ENCODE results near the gene RPIA.
"Not testable (repeated sequence)": the region's sequence is repeated elsewhere in the genome, so short reads cannot be mapped to it uniquely, and the experiment has no call there.

RPIA gene

DNA sequence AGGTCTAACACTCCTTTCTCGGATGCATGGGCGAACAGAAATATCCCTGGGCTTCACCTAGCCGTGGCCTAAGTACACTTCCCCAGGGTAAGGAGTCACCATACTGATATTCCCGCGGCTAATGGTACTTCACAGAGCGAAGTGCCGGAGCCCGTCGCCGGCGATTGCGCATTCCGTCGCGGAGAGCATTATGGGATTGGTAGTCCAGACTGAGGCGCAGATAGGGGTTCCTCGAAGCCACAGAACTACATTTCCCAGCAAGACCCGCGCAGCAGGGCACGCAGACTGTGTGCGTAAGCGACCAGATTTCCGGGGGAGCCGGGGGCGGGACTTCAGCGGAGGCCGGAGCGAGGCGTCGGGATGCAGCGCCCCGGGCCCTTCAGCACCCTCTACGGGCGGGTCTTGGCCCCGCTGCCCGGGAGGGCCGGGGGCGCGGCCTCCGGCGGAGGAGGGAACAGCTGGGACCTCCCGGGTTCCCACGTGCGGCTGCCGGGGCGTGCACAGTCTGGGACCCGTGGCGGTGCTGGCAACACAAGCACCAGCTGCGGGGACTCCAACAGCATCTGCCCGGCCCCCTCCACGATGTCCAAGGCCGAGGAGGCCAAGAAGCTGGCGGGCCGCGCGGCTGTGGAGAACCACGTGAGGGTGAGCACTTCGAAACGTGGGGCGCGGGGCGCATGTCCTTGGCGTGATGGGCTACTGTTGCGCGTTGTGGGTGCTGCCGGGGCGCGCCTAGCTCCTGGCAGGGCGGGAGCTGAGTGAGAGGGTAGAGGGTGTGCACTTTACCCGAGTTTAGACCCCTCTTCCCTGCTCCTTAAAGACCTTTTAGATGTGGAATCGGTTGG, at the start of gene RPIA:
RPIA (plus strand) TSS at position 335 of the 845 bp plus-strand sequence; CDS start at position 361, 26 bp downstream.
- peak; percentile 98 for DNase-seq

DNA sequence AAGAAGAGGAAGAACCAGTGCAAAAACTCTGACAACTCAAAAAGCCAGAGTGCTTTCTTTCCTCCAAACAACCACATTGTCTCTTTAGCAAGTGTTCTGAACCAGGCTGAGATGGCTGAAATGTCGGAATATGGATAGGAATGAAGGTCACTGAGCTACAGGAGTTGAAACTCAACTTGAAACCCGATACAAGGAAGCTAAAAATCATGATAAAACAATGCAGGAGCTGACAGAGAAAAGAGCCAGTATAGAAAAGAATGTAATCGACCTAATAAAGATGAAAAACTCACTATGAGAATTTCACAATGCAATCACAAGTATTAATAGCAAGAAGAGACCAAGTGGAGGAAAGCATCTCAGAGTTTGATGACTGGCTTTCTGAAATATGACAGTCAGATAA, 49.2 kb upstream of the RPIA start:
- no peak for DNase-seq

DNA sequence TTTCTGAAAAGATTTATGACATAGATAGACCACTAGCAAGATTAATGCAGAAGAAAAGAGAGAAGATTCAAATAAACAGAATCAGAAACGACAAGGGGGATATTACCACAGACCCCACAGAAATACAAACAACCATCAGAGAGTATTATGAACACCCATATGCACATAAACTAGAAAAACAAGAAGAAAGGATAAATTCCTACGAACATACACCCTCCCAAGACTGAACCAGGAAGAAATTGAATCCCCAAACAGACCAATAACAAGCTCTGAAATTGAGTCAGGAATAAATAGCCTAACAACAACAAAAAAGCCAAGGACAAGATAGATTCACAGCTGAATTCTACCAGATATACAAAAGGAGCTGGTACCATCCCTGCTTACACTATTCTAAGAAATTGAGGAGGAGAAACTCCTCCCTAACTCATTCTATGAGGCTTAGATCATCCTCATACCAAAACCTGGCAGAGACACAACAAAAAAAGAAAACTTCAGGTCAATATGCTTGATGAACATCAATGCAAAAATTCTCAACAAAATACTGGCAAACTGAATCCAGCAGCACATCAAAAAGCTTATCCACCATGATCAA, 46.1 kb upstream of the RPIA start:
- DNase-seq = not testable (repeated sequence)

DNA sequence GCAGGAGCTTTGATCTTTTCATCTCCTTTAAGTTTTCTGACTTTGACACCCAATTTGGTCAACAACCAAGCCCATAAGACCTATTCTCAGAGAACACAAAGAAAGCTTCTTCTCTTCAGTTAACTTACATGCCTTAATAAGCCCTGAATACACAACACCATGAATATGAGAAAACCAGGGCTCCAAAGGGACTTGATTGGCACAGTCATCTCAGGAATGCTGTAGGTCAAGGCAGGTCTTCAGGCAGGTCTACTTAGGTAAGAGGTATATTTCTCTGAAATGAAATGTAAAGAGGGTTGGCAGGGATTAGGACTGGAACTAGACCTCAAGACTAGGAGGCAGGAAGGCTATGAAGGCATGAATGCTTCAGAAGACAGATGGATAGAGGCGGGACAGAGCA, 39.8 kb upstream of the RPIA start:
- DNase-seq = no peak

DNA sequence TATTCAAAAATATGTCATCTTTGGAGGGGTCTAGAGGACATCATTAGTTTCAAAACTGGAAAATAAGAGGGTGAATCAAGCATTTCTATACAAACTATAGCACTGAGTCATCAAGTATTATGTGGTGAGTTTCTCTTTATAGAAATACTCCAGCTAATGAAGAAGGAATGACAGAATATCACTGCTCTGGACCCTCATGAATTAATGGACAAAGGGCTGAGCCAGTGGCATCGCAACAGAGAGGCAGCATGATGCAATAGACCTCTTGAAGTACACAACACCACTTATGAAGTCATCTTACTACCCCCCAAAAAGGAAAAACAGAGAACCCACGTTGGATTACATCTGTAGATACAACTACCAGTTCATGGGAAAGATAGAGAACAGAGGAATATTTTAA, 36.8 kb upstream of the RPIA start:
- no peak for DNase-seq

DNA sequence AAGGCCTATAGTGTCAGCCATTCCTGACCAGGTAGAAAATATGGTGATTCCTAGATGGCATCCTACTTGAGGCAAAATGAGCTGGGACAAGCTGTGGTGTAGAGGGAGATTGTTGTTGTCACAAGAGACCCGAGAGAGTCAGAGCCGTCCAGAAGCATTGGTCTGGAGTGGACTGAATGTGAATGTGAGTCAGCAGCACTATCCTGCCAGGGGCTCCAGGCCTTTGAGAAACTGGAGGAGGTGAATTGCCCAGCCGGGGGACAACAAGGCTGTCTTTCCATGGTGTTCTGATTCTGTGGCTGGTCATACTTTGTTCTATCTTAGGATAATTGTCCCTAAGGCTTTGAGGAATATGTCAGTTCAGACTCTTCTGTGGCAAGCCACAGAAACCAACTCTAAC, 34.8 kb upstream of the RPIA start:
- no peak for DNase-seq

DNA sequence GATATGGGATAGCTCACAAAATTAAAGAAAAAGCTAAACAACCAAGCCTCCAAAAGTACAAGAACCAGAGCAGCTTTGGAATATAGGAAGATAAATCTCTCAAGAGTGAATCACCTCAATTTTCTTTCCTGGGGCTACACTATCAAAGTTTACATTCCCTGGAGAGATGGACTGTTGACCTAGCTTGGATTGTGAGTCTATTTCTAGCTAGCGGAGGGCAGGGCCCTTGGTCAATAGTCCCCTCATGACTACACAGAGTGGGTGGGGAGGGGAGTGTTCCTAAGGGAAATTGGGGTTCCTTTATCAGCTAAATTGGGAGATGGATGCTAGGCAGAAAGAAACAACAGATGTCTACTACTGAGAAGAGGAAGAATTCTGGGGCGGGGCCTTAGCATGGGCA, 34.3 kb upstream of the RPIA start:
- no peak for DNase-seq

DNA sequence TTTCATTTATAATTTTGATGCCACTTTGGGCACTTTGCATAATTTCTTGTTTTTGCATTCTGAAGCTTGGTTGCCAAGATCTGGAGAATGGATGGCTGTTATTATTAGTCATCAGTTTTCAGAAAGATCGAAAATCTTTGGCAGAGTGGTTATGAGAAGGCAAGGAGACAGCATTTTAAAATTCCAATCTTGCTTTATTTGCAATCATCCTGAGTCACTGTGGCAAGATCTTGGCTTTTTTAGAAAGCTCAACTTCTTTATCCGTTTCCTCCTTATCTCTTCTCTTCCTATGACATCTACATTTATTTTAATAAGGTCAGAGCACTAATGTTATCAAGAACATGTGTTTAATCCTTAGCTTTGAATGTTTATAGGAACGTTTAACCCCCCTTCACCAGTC, 33.1 kb upstream of the RPIA start:
- no peak for DNase-seq

DNA sequence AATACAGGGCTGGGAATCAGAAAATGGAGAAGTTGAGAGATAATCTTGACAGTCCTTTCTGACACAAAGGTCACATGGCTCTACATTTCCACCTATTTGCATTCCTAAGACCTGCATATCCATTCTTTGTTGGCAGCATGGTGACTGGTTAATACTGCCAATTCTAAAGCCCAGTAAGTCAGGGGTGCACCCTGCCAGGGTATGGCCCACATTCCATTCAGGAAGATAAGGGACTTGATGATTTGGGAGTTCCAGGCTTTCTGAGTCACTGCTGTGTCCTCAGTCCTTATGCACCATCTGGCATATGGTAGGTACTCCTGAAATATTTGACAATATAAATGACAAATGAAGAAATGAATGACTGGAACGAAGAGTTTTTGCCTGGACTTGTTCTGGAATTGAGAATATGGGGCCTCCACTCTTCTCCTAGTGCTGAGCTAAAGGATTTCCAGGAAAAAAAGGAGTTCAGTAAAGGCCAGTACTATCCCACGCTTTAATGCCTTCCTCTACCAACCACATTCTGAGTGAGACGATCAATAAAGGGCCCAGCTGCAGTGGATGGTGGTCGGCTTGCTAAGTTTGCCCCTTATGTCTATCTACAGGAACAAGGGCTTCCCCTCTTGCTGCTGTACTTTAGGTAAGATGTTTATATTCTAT, 32.5 kb upstream of the RPIA start:
- no peak for DNase-seq

DNA sequence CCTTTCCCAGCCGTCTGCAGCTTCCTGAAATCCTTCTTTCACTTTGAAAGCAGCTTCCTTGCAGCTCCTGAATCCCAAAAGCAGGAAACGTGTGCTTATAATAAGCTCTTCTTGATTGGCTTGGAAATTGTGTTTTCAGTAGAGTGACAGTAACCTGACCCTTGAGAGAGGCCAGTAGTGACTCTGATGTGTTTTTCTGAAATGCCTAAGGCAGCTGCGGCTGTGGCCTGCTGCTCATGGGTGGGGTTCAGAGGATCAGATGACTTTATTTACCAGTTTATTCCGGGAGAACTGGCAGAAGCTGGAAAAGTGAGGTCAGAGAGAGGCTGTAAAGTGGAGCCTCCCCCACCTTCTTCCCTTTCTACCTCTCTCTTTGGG, 31.9 kb upstream of the RPIA start:
- no peak for DNase-seq

DNA sequence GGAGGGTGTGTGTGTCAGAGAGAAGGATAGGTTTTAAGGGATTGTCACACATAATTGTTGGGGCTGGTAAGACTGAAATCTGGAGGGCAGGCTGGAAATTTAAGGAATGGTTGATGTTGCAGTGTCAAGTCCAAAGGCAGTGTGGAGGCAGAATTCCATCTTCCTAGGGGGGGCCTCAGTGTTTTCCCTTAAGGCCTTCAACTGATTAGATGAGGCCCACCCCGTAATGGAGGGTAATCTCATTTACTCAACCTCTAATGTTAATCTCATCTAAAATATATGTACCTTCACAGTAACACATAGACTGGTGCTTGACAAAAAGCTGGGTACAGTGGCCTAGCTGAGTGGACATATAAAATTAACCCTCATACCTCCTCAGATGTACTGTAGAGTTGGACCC, 30.9 kb upstream of the RPIA start:
- DNase-seq = no peak

DNA sequence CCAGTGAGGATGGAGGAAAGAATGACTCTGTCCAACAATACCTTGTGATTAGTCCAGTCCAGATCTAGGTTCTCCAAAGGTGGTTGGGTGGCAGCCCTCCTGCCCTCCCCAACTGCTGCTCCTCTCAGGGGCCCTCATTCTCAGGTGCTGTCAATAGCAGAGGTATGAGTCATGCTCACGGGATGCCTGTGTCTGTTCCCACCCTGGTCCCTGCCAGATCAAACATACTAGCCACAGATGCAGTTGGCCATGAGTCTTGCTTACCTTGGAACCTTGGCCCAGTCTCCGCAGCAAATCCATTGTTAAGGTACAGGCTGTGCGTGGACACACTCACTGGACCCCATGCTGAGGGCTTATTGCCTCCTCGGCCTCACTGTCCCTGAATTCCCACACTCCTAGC, 24.9 kb upstream of the RPIA start:
- no peak for DNase-seq

DNA sequence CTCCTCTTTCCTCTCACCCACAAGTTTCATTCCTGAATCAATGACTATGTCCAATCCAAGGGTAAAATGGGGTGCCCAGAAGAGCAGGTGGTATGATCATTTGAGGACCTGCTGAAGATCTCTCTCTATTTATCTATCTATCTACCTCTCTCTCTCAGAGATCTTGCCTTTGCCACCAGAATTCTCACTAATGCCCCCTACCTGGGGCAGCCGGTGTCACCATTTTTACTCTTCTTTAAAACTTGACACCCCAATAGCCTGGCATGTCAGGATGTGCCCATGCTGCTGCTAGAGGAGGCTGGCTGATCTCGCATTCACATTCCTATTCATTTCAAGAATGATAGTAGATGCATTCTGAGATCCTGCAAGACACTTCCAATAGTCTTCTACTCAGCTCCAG, 24.3 kb upstream of the RPIA start:
- no peak for DNase-seq

DNA sequence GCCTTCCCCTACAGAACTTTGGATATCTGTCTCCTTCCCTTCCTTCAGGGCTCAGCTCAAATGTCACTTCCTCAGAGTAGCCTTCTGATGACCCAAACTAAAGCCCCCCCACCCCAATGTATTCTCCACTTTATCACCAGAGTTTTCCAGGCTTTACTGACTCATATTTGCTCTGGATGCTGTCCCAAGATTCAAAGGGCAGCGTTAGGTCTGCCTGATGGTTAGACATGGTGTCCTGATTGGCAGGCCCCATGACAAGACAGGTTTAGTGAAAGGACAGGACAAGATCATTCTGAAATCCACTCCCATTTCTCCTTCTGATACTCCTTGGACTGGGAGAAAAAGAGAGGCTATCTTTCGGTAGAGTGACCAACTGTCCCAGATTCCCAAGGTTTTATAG, 22.6 kb upstream of the RPIA start:
- DNase-seq = no peak

DNA sequence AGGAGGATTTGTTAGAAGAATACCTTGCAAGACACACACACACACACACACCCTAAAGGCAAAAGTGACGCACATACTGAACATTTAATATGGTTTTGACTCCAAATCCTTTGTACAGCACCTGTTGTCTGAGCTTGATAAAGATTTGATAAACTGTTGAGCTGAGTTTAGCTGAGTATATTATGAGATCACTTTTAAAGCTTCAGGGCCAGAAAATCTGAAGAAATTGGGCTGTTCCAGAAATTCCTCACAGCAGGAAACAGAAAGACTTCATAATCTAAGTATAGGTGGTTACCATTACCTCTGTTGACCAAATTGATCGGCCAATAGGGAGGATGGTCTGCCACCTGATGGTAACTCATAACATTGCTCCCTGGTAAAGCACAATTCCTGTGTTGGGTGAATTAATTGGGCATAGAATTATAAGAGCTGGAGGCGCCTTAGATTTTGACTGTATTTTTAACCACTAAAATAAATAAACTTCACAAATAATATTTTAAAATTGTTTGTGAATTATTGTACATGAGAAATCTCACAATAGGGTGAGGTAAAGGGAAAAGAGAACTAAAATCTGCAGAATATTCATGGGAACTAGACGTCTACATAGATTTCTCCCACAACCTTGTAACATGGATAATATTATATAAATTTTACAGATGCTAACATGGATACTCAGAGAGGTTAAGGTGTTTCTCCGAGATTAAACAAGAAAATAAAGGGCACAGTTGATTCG, 21.8 kb upstream of the RPIA start:
- DNase-seq = no peak

DNA sequence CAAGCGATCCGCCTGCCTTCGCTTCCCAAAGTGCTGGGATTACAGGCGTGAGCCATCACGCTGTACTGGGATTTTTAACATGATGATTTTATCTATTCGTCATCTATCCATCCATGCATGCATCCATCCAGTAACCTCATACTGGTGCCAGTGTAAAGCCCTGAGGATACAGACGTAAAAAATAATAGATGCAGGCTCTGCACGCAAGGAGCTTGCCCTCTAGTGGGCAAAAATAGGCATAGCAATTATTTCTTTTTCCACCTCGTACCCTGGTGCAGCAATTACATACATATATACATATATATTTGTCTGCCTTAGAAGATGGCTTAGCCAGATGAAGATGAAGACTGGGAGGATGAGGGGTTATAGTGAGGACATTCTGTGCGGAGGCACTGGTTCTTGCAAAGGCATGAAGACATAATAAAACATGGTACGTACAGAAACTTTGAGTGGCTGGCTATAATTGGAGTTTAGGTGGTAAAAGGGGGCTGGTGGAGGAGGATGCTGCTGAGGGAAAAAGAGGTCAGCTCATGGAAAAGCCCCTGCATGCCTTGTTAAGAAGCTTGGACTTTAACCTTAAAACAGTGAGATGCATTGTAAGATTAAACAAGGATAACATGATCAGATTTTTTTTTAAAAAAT, 19.6 kb upstream of the RPIA start:
- peak; percentile 33 for DNase-seq

DNA sequence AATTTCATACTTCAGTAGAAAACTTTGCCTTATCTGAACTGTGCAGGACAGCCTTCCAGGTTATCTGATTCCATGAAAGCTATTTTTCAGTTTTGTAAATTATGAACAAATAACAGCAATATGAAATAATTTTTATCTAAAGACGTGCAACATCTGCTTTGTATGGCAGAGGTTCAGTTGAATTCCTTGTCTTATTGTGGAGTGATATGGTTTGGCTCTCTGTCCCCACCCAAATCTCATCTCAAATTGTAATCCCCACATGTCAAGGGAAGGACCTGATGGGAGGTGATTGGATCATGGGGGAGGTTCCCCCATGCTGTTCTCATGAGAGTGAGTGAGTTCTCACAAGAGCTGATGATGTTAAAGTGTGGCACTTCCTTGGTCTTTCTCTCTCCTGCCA, 18.1 kb upstream of the RPIA start:
- no peak for DNase-seq

DNA sequence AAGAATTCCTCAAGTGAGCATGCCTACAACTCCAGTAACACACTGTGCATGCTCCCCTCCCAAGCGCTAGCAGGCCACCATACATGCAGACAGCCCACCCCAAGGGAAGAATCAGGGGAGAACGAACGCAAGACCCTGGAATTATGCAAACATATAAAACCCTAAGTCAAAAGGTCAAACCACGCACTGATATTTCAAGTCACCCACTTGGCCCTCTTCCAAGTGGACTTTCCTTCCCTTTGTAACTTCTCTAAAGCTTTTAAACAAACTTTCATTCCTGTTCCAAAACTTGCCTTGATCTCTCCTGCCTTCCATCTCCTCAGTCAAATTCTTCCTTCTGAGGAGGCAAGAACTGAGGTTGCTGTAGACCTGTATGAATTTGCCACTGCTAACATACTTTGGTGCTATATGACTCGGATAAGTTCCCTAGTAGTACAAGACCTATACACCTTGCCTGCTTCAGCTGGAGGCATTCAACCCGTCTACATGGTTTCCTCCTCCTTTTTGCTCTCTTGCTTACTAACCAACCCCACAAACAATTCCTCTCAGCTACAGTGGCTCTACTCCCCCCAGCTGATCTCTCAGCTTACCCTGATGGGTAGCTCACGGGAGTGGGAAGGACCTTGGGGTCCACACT, 11.1 kb upstream of the RPIA start:
- DNase-seq = no peak

DNA sequence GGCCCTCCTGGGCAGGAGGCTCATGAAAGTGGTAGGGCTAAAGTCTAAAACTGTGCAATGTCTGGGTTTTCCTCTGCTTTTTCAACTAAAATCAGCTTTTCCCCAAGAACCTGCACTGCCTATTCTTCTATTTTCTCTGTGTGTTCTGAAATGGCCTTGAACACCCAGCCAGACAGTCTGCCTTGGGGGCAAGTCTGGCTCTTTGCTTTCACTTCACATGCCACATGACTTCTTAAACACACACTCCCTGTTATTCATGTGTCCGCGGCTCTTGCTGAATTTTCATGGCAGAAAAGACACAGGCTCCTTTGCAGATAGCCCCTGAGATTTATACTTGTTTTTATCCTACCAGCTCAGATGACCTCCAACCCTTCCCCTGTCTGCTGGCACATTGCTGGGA, 10.6 kb upstream of the RPIA start:
- DNase-seq = no peak

DNA sequence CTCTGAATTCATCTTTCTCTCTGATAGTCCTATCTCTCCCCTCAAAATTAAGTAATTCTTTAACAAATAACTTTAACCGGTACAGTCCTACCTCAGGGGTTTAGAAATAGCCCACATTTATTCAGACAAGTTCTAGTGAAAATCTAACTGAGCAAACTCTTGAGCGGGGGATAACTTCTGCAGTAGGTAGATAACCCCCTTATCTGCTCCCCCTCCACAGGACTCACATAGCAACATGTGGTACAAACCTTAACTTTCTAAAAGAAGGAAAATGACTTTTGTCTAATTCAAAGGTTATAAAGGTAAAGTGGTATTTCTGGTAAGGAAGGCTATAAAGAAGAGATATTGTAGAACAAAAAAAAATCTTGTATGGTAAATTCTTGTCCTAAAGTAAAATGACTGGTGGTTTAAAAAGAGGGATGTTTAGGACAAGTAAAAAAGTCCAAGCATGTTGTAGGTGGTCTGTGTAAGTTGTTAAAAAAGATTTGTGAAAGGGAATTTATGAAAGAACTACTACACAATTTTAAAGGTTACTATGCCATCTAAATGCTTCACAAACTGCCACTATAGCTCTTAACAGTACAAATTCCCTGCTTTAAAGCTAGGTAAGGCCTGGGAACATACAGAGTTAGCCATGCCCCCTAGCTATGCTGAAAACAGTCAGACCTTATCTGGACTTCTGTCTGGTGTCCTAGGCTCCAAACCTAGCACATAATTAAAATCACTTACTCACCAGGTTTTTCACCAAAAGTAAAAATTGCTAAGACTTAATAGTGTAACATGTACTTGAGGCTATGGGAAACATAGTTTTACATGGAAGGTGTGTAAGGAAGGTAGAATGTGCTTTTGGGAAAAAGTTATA, 8.1 kb upstream of the RPIA start:
- no peak for DNase-seq

DNA sequence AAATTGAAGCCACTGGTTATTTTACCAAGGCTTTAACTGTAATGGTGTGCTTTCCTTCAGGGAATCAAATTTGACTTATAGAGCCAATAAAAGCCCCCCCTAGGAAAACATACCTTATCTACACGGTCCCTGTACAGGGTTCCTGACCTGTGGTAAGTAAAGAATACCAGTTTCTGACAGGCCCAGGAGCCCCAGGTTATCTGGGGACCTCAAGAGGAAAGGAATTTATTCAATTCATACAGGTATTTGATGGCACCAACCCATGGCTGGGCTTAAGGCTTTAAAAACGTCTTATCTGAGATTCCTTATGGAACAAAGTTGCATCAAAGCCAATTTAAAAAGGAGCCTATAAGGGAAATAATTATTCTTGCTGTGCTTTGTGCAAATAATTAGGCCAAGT, 7.0 kb upstream of the RPIA start:
- no peak for DNase-seq

DNA sequence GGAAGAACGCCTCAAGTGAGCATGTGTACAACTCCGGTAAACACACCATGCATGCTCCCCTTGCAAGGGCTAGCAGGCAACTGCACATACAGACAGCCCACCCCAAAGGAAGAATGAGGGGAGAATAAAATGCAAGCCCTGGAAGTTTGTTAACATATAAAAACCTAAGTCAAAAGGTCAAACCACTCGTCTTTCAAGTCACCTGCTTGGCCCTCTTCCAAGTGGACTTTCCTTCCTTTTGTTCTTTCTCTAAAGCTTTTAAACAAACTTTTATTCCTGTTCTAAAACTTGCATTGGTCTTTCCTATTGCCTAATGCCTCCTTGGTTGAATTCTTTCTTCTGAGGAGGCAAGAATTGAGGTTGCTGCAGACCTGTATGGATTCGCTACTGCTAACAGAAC, 5.2 kb upstream of the RPIA start:
- no peak for DNase-seq

Measured in midbrain (tissue), 1 donor.